ENCODE results near the gene JAKMIP2.

Gene JAKMIP2

DNA sequence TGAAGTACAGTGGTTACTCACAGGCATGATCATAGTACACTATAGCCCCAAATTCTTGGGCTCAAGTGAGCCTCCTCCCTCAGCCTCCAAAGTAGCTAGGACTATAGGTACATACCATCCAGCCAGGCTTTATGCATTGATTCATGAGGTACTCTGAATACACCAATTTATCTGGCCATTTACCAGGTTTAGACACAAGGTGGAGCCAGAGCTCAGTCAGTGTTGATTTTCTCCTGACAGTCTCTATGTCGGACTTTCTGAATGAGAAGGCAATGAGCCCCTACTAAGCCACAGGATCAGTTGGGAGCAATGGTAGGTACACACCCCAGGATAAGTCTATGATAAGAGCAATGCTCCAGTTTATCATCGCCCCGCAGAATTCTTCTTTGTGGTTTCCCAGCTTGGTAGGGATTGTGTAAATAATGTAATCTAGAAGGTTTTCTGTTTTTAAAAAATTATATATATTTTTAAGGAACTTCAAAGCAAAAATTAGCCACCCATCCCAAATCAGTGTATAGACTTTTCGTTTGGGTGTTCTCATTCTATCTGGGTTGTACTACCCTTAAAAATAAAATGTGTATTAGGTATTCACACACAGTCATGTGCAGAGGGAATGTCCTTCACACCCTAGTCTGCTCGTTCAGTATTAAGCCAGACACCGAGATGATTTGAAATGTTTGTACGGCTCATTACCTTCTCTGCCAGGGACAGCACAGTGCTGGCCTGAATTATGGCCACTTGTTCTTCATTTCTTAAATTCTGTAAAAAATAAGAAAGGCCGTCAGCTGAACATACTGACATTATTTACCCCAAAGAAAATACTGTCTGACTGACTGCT is 154.3 kb downstream of the JAKMIP2 start:
- peaks cover 0 to 4% of the 10 kb centered on the region in 2 experiments; a peak in 1 of 3 replicates for H3K36me3 ChIP-seq (ENCODE audit: control insufficient read depth in 2 of 2, insufficient read depth in 1 of 2, low read length in 2 of 2)
- ChIA-PET POLR2A (interaction anchor here (0.7 kb wide), 1 partner anchor 118 kb away, joined by 5 read pairs; the partner anchor contains the start of gene DPYSL3), CTCF (interaction anchor here (0.6 to 7.4 kb wide), 48 partner anchors 9 to 817 kb away, joined by 3 to 103 read pairs (median 4); partner anchors contain the start of gene JAKMIP2)
- no peaks in the 10 kb centered on the region for H3K9me3 ChIP-seq (ENCODE audit: control insufficient read depth, insufficient read depth, low read depth, low read length)
- no peak overlapping the region for H3K27ac ChIP-seq (ENCODE audit: extremely low read depth, low read depth, low read length)
- no peak overlapping the region for H3K4me3 ChIP-seq (ENCODE audit: low read depth, low read length)
- H3K4me1 ChIP-seq (ENCODE audit: control insufficient read depth, insufficient read depth, low read length): no peaks in the 10 kb centered on the region
- TF ChIP-seq, protein P1, sequence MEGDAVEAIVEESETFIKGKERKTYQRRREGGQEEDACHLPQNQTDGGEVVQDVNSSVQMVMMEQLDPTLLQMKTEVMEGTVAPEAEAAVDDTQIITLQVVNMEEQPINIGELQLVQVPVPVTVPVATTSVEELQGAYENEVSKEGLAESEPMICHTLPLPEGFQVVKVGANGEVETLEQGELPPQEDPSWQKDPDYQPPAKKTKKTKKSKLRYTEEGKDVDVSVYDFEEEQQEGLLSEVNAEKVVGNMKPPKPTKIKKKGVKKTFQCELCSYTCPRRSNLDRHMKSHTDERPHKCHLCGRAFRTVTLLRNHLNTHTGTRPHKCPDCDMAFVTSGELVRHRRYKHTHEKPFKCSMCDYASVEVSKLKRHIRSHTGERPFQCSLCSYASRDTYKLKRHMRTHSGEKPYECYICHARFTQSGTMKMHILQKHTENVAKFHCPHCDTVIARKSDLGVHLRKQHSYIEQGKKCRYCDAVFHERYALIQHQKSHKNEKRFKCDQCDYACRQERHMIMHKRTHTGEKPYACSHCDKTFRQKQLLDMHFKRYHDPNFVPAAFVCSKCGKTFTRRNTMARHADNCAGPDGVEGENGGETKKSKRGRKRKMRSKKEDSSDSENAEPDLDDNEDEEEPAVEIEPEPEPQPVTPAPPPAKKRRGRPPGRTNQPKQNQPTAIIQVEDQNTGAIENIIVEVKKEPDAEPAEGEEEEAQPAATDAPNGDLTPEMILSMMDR (tag by site-specific recombination; IDR thresholded peaks at IDR 0.05): peak; percentile 61
- TF ChIP-seq ZNF132 (tag by site-specific recombination; IDR thresholded peaks at IDR 0.05; ENCODE audit: borderline replicate concordance): no peak
- TF ChIP-seq, protein P2, sequence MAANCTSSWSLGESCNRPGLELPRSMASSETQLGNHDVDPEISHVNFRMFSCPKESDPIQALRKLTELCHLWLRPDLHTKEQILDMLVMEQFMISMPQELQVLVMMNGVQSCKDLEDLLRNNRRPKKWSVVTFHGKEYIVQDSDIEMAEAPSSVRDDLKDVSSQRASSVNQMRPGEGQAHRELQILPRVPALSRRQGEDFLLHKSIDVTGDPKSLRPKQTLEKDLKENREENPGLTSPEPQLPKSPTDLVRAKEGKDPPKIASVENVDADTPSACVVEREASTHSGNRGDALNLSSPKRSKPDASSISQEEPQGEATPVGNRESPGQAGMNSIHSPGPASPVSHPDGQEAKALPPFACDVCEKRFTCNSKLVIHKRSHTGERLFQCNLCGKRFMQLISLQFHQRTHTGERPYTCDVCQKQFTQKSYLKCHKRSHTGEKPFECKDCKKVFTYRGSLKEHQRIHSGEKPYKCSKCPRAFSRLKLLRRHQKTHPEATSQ (tag by site-specific recombination; IDR thresholded peaks at IDR 0.05): no peak
- TF ChIP-seq, protein P3, sequence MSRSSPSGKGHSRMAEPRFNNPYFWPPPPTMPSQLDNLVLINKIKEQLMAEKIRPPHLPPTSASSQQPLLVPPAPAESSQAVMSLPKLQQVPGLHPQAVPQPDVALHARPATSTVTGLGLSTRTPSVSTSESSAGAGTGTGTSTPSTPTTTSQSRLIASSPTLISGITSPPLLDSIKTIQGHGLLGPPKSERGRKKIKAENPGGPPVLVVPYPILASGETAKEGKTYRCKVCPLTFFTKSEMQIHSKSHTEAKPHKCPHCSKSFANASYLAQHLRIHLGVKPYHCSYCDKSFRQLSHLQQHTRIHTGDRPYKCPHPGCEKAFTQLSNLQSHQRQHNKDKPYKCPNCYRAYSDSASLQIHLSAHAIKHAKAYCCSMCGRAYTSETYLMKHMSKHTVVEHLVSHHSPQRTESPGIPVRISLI (tag by site-specific recombination; IDR thresholded peaks at IDR 0.05): no peak
- TF ChIP-seq ZNF335 (tag by site-specific recombination; conservative IDR thresholded peaks at IDR 0.05): no peak
- TF ChIP-seq ZNF549 (tag by site-specific recombination; IDR thresholded peaks at IDR 0.05): no peak
- no peak for TF ChIP-seq ZNF791 (tag by site-specific recombination; IDR thresholded peaks at IDR 0.05)
- TF ChIP-seq ZNF677 (tag by site-specific recombination; IDR thresholded peaks at IDR 0.05): no peak
- TF ChIP-seq, protein P4, sequence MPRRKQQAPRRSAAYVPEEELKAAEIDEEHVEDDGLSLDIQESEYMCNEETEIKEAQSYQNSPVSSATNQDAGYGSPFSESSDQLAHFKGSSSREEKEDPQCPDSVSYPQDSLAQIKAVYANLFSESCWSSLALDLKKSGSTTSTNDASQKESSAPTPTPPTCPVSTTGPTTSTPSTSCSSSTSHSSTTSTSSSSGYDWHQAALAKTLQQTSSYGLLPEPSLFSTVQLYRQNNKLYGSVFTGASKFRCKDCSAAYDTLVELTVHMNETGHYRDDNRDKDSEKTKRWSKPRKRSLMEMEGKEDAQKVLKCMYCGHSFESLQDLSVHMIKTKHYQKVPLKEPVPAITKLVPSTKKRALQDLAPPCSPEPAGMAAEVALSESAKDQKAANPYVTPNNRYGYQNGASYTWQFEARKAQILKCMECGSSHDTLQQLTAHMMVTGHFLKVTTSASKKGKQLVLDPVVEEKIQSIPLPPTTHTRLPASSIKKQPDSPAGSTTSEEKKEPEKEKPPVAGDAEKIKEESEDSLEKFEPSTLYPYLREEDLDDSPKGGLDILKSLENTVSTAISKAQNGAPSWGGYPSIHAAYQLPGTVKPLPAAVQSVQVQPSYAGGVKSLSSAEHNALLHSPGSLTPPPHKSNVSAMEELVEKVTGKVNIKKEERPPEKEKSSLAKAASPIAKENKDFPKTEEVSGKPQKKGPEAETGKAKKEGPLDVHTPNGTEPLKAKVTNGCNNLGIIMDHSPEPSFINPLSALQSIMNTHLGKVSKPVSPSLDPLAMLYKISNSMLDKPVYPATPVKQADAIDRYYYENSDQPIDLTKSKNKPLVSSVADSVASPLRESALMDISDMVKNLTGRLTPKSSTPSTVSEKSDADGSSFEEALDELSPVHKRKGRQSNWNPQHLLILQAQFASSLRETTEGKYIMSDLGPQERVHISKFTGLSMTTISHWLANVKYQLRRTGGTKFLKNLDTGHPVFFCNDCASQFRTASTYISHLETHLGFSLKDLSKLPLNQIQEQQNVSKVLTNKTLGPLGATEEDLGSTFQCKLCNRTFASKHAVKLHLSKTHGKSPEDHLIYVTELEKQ (tag by site-specific recombination; IDR thresholded peaks at IDR 0.05; ENCODE audit: borderline replicate concordance): no peak
- TF ChIP-seq, protein P5, sequence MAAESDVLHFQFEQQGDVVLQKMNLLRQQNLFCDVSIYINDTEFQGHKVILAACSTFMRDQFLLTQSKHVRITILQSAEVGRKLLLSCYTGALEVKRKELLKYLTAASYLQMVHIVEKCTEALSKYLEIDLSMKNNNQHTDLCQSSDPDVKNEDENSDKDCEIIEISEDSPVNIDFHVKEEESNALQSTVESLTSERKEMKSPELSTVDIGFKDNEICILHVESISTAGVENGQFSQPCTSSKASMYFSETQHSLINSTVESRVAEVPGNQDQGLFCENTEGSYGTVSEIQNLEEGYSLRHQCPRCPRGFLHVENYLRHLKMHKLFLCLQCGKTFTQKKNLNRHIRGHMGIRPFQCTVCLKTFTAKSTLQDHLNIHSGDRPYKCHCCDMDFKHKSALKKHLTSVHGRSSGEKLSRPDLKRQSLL (tag by site-specific recombination; IDR thresholded peaks at IDR 0.05): peak; percentile 24; the same call in 1 of the 2 replicates
- TF ChIP-seq ZFP41 (tag by site-specific recombination; IDR thresholded peaks at IDR 0.05; ENCODE audit: borderline replicate concordance): no peak
- TF ChIP-seq GFI1B (tag by site-specific recombination; IDR thresholded peaks at IDR 0.05): no peak
- 0 out of 2 replicates have a peak, but pooled peaks have one; percentile 21 for TF ChIP-seq ZSCAN30 (tag by site-specific recombination; IDR thresholded peaks at IDR 0.05)
- no peak for TF ChIP-seq KLF7 (tag by site-specific recombination; IDR thresholded peaks at IDR 0.05; ENCODE audit: borderline replicate concordance)
- no peak for TF ChIP-seq ZNF324 (tag by site-specific recombination; IDR thresholded peaks at IDR 0.05)
- no peak for TF ChIP-seq KLF10 (tag by site-specific recombination; IDR thresholded peaks at IDR 0.05)
- no peak for TF ChIP-seq EGR2 (tag by site-specific recombination; IDR thresholded peaks at IDR 0.05; ENCODE audit: low read depth)
- TF ChIP-seq ZNF600 (tag by site-specific recombination; IDR thresholded peaks at IDR 0.05): no peak
- TF ChIP-seq, protein P6, sequence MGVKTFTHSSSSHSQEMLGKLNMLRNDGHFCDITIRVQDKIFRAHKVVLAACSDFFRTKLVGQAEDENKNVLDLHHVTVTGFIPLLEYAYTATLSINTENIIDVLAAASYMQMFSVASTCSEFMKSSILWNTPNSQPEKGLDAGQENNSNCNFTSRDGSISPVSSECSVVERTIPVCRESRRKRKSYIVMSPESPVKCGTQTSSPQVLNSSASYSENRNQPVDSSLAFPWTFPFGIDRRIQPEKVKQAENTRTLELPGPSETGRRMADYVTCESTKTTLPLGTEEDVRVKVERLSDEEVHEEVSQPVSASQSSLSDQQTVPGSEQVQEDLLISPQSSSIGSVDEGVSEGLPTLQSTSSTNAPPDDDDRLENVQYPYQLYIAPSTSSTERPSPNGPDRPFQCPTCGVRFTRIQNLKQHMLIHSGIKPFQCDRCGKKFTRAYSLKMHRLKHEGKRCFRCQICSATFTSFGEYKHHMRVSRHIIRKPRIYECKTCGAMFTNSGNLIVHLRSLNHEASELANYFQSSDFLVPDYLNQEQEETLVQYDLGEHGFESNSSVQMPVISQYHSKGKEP (tag by site-specific recombination; IDR thresholded peaks at IDR 0.05): no peak
- peak; percentile 51; the same call in 1 of the 2 replicates for TF ChIP-seq ZNF660 (tag by site-specific recombination; IDR thresholded peaks at IDR 0.05)
- TF ChIP-seq ZNF501 (tag by site-specific recombination; IDR thresholded peaks at IDR 0.05): 0 out of 2 replicates have a peak, but pooled peaks have one; percentile 22
- TF ChIP-seq ZNF114 (tag by site-specific recombination; IDR thresholded peaks at IDR 0.05): no peak
- no peak for TF ChIP-seq HOXC10 (CRISPR knock-in tag; IDR thresholded peaks at IDR 0.05)
- peak; percentile 95 for TF ChIP-seq ZNF654 (tag by site-specific recombination; IDR thresholded peaks at IDR 0.05; ENCODE audit: low read depth)
- TF ChIP-seq ZNF777 (tag by site-specific recombination; IDR thresholded peaks at IDR 0.05; ENCODE audit: borderline replicate concordance): no peak
